Measurements from ENCODE around the gene DYNC1I1.
"Not testable (repeated sequence)": the region's sequence is repeated elsewhere in the genome, so short reads cannot be mapped to it uniquely, and the experiment has no call there.

The DYNC1I1 gene

DNA sequence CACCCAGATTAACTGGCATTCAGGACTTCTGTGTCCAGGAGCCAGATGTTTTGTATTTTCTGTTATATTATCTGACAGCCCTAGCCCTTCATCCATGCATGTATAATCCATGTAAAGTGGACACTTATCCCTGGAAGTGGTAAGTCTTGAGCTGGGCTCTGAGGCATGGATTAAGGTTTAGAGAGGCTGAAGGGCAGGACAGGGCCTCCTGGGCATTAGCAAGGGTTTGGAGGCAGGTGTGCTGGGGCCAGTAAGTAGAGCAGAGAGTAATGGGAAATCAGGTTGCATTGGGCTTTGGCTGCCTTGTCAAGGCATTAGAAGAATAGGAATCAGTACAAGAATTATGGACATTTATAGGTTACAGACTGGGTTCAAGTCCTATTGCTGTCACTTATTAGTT, 138.0 kb downstream of the DYNC1I1 start:
- no peak for DNase-seq (ENCODE audit: low spot score)

GRCh38 chr7:95915731-95916130, 143.4 kb downstream of the DYNC1I1 start:
- DNase-seq (ENCODE audit: low spot score) = no peak

DNA sequence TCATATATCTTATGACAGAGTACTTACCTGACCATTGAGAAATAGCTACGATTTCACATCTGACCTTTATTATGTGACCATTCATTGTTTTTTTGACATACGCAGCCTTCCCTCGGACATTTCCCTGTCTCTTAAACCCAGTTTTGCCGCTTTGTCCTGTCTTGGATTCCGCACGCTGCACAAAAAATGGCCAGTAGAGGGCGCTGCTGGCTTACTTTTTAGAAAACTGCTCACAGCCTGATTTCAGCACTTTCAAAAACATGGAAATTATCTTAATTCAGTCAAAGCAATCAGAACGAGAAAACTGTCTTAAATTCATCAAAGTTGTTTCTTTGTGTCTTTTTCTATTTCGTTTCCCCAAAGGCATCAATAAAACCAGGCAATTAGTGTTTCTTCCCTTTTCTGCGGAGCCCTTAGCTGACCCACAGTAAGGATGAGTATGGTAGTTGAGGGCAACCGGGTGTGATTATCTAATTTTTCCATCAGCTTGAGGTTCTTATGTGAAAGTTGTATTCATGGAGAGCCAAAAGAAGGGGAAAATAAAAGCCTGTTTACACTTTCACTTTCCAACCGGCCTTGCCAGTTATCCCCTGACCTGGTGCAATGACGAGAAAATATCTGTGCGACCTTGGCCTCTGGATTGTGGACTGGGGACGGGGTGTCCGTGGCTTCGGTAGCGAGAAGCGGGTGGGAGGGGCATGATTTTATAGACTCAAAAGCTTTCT, 144.4 kb downstream of the DYNC1I1 start:
- DNase-seq (ENCODE audit: low spot score) = peak; percentile 70

GRCh38 chr7:95917634-95918033, 145.3 kb downstream of the DYNC1I1 start:
- no peak for DNase-seq (ENCODE audit: low spot score)

DNA sequence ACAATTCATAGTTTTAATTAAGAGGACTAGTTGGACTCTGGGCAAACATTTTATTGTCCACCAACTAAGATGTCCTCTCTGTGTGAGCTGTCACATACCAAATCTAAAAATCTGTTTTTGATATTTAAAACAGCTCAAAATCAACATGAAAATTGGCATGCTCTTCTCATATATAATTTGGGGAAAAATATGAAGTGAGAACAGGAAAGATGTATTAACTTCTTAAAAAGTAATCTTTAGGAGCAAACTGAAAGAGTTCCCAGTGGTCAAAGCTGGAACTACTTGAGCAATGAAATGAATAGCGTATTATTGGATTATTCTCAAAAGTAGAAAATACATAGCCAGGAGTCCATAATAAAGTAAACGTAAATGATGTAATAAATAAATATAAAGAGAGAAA, 147.2 kb downstream of the DYNC1I1 start:
- no peak for DNase-seq (ENCODE audit: low spot score)

DNA sequence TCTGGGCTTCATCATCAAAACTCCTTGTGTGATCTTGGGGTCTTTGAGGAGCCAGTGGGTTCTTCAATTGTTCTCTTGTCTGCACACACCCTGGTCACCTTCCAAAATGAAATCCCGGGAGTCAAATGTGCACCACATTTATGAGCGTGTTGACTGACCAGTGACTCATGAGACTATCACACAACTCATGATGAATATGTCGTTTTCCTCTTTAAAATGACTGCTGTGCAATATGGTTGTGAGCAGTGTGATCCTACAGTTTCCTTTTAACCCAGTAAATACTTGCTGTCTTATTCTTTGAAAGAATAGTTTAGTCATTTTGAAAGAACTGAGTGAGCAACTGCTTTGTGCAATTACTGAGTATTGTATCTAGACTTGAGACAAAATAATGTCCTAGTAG, 149.2 kb downstream of the DYNC1I1 start:
- DNase-seq (ENCODE audit: low spot score) = no peak

DNA sequence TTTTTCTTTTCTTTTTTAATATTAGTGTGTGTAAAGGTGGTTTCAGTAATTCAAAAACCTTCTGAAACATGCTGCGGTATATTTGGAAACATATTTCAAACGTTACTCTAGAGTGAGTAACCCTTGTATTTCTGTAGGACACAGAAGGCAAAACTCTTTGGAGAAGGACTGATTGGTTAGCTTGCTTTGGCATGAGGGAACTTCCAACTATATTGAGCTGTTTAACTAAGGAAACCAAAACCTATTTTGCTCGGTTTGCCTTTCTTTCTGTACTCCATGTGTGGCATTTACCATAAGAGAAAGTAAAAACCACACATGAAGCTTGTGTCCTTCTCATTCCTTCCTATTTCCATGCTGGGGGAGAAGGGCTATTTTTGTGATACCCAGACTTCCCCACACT, 149.8 kb downstream of the DYNC1I1 start:
- no peak for DNase-seq (ENCODE audit: low spot score)

- no peak for DNase-seq (ENCODE audit: low spot score)
Measured at GRCh38 chr7:95925236-95925635, 152.9 kb downstream of the DYNC1I1 start.

DNA sequence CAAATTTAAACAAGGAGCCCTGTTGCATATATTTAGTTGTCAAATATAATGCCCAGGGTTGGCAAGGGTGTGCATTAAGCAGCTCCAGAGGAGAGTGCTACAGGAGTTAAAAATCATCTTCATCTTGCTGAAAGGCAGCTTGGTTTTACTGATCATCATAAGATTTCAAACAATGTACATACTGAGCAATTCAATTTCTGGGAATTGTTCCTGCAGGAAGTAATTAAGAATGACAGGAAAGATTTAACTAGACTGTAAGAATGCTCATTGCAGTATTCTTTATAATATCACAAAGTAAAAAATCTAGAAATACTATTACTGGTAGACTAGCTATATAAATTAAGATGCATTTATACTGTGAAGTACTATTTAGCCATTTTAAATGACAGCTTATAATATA, 153.6 kb downstream of the DYNC1I1 start:
- no peak for DNase-seq (ENCODE audit: low spot score)

GRCh38 chr7:95927756-95928155, 155.4 kb downstream of the DYNC1I1 start:
- no peak for DNase-seq (ENCODE audit: low spot score)

- no peak for DNase-seq (ENCODE audit: low spot score)
Measured at GRCh38 chr7:95929710-95930280, 157.4 kb downstream of the DYNC1I1 start.

GRCh38 chr7:95931460-95932232, 159.3 kb downstream of the DYNC1I1 start:
- DNase-seq (ENCODE audit: low spot score) = no peak

GRCh38 chr7:95933618-95934017, 161.3 kb downstream of the DYNC1I1 start:
- DNase-seq (ENCODE audit: low spot score) = no peak

GRCh38 chr7:95944867-95945266, 172.5 kb downstream of the DYNC1I1 start:
- DNase-seq (ENCODE audit: low spot score) = not testable (repeated sequence)

DNA sequence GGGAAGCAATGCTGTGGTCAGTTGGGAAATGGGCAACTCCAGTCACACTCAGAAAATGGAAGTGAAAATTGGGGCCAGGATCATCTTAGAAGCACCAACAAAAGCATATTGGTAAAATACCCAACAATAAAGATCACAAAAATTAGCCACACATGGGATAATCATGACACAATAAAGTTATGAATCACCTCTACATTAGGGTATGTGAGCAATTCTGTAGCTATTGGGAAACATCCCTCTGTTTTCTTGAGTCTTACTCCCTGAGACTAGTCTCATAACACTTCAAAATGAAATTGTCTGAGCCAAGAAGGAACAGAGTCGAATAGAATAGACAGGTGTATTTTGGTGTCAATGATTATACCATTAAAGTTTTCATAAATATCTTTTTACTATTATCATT, 178.3 kb downstream of the DYNC1I1 start:
- DNase-seq (ENCODE audit: low spot score) = no peak

- no peak for DNase-seq (ENCODE audit: low spot score)
Measured at GRCh38 chr7:95951531-95951930, 179.2 kb downstream of the DYNC1I1 start.

DNA sequence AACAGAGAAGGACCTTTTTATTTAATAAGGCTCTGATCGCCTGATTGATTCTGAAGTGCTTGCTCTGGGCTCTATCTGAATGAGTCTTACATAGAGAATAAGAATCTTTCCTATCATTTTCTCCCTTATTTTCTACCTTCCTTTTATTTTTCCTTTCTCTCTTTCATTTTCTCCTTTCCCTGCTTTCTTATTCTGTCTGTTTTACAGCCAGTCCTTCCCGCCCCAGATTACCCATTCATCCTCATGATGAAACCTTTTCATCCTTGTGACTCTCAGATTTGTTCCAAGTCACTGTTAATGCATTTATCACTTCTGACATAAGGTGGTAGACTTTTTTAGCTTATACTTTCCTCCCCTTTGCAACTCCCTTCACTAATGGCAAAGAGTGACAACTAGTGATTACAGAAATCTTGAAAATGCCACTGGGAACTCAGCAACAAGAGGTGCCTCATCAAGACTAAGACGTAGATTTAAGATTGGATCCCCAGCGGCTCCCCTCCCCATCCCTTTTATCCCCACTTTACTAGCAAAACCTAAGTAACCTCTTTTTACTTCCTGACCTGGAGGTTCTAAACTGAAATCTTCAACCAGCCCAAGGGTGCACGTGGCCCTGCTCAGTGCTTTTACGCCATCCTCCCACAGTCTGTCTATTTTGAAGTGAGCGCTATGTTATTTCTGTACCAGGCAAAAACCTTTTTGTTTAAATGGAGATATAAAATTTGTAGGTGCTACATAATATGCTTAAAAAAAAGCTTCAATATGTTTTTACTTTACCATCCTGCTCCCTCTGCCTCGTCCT, 179.8 kb downstream of the DYNC1I1 start:
- DNase-seq (ENCODE audit: low spot score) = no peak

- DNase-seq (ENCODE audit: low spot score) = no peak
Measured at GRCh38 chr7:95952851-95953250, 180.5 kb downstream of the DYNC1I1 start.

DNA sequence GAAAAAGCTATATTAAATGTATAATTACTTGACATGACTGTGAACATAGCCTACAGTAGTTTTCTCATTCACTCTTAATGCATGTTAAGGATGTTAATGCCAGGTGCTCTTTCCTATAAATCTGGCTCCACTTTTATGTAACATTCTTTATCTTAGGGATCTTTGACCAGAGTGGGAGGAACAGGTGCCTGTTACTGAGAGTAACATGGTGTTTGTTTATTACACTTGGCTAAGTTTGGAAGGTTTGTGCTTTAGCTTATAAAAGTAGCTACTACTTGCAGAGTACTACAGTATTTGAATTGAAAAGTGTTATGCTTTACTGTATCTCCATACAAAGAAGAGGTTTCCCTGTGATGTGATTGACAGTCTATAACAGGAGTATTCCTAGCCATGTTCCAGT, 183.4 kb downstream of the DYNC1I1 start:
- DNase-seq (ENCODE audit: low spot score) = no peak

DNA sequence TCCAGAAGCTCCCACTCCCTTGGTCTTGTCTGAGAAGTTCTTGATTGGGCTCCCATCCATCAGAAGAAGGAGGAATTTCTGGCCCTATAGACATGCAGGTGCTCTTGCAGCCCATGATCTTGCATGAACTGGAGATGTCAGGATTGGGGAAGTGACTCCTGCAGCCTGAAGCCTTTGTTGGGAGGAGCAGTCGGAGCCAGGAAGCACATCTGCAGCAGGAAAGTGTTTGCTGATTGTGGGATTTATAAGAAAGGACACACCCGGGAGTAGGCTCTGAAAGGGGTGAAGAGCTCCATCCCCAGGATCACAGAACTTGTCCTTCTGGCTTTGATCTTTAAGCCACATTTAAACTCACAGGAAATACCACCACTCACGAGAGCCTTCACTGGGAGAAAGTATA, 185.2 kb downstream of the DYNC1I1 start:
- DNase-seq (ENCODE audit: low spot score) = no peak

DNA sequence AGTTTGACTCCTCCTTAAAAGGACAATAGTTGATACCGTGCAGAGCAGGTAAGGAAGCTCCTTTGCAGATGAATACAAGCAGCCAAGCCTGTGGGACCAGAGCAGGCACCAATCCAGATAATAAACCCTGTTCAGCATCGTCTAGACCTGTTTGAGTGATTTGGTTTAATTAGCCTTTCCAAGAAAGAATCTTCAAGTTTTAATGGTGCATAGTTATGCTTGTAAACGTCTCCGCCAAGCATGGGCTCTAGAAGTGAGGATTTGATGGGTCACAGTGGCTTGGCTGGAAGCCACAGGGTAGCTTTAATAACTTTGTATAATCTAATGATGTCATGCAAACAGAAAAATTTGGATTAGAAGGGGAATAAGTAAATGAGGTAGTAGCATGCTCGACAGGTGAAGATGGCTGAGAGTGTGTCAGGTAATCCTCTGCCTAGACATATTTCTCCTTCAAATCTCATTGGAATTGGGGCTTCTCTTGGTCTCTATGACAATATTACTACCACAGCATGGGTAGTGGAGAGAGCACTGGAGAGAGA, 188.4 kb downstream of the DYNC1I1 start:
- no peak for DNase-seq (ENCODE audit: low spot score)

DNA sequence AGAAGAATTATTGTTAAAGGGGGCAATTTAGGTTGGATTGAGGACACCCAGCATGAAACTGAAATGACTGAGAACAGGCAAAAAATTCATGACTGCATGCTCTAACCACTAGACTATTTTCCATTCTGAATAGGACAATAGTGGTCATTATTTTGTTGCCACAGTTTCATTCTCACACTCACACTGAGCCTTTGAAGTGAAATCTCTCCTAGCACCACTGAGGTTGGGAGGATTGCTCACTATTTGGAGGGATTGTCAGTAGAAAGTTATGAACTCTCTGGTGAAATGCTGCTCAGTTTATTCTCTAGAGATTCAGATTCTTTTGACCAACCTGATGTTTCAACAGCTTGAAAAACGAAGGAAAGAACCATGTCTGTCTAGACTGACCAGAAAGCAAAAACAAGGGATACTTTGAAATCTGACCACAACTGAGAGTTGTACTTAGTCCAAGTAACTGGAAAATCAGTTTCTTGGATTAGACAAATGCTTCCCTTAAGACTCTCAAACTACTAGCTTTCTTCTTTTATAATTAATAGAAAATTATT, 191.2 kb downstream of the DYNC1I1 start:
- no peak for DNase-seq (ENCODE audit: low spot score)

All from CD4-positive, alpha-beta T cell treated with Interleukin-15 for 4 hours (primary cell).